ENCODE measurements around the gene DNMT1.

DNA sequence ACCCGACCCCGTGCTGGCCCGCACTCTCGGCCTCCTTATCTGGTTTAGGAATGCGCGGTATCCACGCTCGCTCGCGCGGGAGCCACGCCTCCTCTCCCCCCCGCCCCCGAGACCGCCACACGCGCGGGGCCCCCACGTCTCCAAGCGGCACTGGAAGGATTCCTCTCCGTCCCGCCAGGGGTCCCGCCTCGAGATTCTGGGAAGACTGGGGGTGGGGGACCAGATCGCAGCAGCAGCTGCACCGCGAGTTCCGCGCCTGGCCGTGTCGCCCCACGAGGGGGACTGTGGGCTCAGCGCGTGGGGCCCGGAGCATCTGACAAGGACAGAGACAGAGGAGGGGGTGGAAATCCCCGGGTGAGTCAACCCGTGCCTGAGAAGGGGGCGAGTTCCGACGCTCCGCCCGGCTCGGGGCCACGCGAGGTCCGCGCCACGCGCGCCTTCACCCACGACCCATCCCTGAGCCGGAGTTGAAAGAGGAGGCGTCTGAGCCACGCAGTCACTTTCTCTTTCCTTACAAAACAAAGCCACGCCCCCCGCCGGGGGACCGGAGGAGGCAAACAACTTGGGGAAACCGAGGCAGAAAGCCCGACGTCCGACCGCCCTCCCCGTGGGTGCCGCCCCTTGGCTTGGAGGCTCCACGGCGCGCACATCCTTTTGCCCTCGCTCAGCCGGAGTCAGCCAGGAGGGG lies 35.6 kb upstream of the DNMT1 start:
- TF ChIP-seq, protein P1, sequence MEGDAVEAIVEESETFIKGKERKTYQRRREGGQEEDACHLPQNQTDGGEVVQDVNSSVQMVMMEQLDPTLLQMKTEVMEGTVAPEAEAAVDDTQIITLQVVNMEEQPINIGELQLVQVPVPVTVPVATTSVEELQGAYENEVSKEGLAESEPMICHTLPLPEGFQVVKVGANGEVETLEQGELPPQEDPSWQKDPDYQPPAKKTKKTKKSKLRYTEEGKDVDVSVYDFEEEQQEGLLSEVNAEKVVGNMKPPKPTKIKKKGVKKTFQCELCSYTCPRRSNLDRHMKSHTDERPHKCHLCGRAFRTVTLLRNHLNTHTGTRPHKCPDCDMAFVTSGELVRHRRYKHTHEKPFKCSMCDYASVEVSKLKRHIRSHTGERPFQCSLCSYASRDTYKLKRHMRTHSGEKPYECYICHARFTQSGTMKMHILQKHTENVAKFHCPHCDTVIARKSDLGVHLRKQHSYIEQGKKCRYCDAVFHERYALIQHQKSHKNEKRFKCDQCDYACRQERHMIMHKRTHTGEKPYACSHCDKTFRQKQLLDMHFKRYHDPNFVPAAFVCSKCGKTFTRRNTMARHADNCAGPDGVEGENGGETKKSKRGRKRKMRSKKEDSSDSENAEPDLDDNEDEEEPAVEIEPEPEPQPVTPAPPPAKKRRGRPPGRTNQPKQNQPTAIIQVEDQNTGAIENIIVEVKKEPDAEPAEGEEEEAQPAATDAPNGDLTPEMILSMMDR (conservative IDR thresholded peaks at IDR 0.05; ENCODE audit: low read depth, low read length) = 0 out of 2 replicates have a peak, but pooled peaks have one; percentile 10
- TF ChIP-seq EZH2 (IDR thresholded peaks at IDR 0.05; ENCODE audit: borderline replicate concordance, low read depth, low read length, poor library complexity, severe bottlenecking) = no peak

Data from A673 (cell line).